Liver (tissue), 9 donors: ENCODE results near the gene IL37. TPM values are rescaled to one million over a fixed set of nuclear protein-coding genes. Genes with fewer than 3 reads are reported as not detected.

Experiments
- DNase-seq: peaks from one replicate; pipeline ENCODE4 v3.0.0-alpha.2; 2017; ENCODE audit warnings: low spot score
- H3K27ac ChIP-seq, 2 donors: one replicate each; pipeline ENCODE4 v1.7.0; 2013; ENCODE audit warnings: inconsistent platforms in 2 of 2, low read length in 2 of 2, control low read depth in 1 of 2, low read depth in 1 of 2, mild to moderate bottlenecking in 1 of 2
- H3K27me3 ChIP-seq, 4 donors: one replicate each; pipeline versions ENCODE4 v1.6.1 to v1.7.0; 2013; ENCODE audit warnings: low read length in 3 of 4, inconsistent platforms in 1 of 4, mild to moderate bottlenecking in 1 of 4, moderate library complexity in 1 of 4; ENCODE audit not compliant: control insufficient read depth in 4 of 4, insufficient read depth in 4 of 4
- H3K36me3 ChIP-seq, 4 donors: one replicate each; pipeline versions ENCODE4 v1.6.1 to v1.7.0; 2013; ENCODE audit warnings: low read length in 3 of 4, mild to moderate bottlenecking in 3 of 4, low read depth in 1 of 4, moderate library complexity in 1 of 4; ENCODE audit not compliant: control insufficient read depth in 4 of 4, insufficient read depth in 3 of 4
- H3K4me1 ChIP-seq, 4 donors: one replicate each; pipeline versions ENCODE4 v1.6.1 to v1.7.0; 2013; ENCODE audit warnings: low read length in 3 of 4, mild to moderate bottlenecking in 3 of 4, moderate library complexity in 1 of 4; ENCODE audit not compliant: control insufficient read depth in 4 of 4, insufficient read depth in 4 of 4
- H3K4me3 ChIP-seq, 3 donors: one replicate each; pipeline versions ENCODE4 v1.6.1 to v1.7.0; 2013; ENCODE audit warnings: low read length in 3 of 3, control low read depth in 1 of 3, low read depth in 1 of 3, mild to moderate bottlenecking in 1 of 3
- H3K9ac ChIP-seq, 2 donors: one replicate each; pipeline ENCODE4 v1.7.0; 2013; ENCODE audit warnings: low read length in 2 of 2, mild to moderate bottlenecking in 2 of 2, moderate library complexity in 2 of 2, control low read depth in 1 of 2, low read depth in 1 of 2
- H3K9me3 ChIP-seq, 4 donors: one replicate each; pipeline versions ENCODE4 v1.6.1 to v1.7.0; 2013; ENCODE audit warnings: low read length in 3 of 4; ENCODE audit not compliant: control insufficient read depth in 4 of 4
- FOXA1 ChIP-seq: IDR thresholded peaks from 2 replicates; pipeline ENCODE4 v1.6.1; 2016; ENCODE audit warnings: antibody characterized with exemption
- FOXA2 ChIP-seq: IDR thresholded peaks from 2 replicates; pipeline ENCODE4 v1.6.1; 2016; ENCODE audit warnings: antibody characterized with exemption
- GABPA ChIP-seq, 2 donors: IDR thresholded peaks in 1 of 2; conservative IDR thresholded peaks in 1 of 2; 2 replicates each; pipeline ENCODE4 v1.6.1; 2016; ENCODE audit warnings: antibody characterized with exemption in 2 of 2, mild to moderate bottlenecking in 1 of 2, moderate library complexity in 1 of 2
- HNF4G ChIP-seq: IDR thresholded peaks from 2 replicates; pipeline ENCODE4 v1.6.1; 2016; ENCODE audit warnings: antibody characterized with exemption
- JUND ChIP-seq, 2 donors: IDR thresholded peaks; 2 replicates each; pipeline ENCODE4 v1.6.1; 2016; ENCODE audit warnings: antibody characterized with exemption in 2 of 2
- NR2F2 ChIP-seq: IDR thresholded peaks from 2 replicates; pipeline ENCODE4 v1.6.1; 2016; ENCODE audit warnings: antibody characterized with exemption
- RAD21 ChIP-seq, 2 donors: IDR thresholded peaks; 2 replicates each; pipeline ENCODE4 v1.6.1; 2016; ENCODE audit warnings: antibody characterized with exemption in 2 of 2, mild to moderate bottlenecking in 2 of 2
- RXRA ChIP-seq, 2 donors: IDR thresholded peaks; 2 replicates each; pipeline ENCODE4 v1.6.1; 2017 to 2018; ENCODE audit warnings: antibody characterized with exemption in 2 of 2, mild to moderate bottlenecking in 1 of 2
- SP1 ChIP-seq: IDR thresholded peaks from 2 replicates; pipeline ENCODE4 v1.6.1; 2018; ENCODE audit warnings: antibody characterized with exemption, mild to moderate bottlenecking
- TAF1 ChIP-seq: conservative IDR thresholded peaks from 2 replicates; pipeline ENCODE4 v1.6.1; 2016; ENCODE audit warnings: antibody characterized with exemption, mild to moderate bottlenecking
- WGBS: extraction: QIAGEN DNeasy Blood & Tissue Kit; methylation state at CpG from one replicate; pipeline ENCODE4 v1.1.7; 2013; 5-methylcytosine and 5-hydroxymethylcytosine counted together
- polyA plus RNA-seq, 2 donors: library from polyadenylated mRNA; stranded (reverse) in 1 of 2; unstranded in 1 of 2; fragments of 200-250 nt in 1 of 2; fragments of >200 nt in 1 of 2; fragmentation: Nextera tagmentation in 1 of 2; extraction: Ambion mirVana in 1 of 2; gene quantifications; one replicate each; pipeline versions ENCODE4 v1.2.1 to v1.2.3, GENCODE V29; 2013 to 2015
- total RNA-seq, 2 donors: library from RNA; depleted of rRNA; stranded (reverse); fragments of >200 nt; gene quantifications; one replicate each; pipeline ENCODE4 v1.2.3, GENCODE V29; 2014
- TF ChIP-seq, protein P1 (sequence below): fragments of 150-350 bp; IDR thresholded peaks from 2 replicates; pipeline ENCODE4 v1.5.1; 2017; ENCODE audit warnings: improper control_type of control experiment, low read depth, low read length; ENCODE audit not compliant: missing input control
- TF ChIP-seq, protein P2 (sequence below): IDR thresholded peaks from 2 replicates; pipeline ENCODE4 v1.6.1; 2016; ENCODE audit warnings: antibody characterized with exemption
- TF ChIP-seq, protein P3 (sequence below): IDR thresholded peaks from 2 replicates; pipeline ENCODE4 v1.6.1; 2016; ENCODE audit warnings: antibody characterized with exemption
- TF ChIP-seq, protein P4 (sequence below): IDR thresholded peaks from 2 replicates; pipeline ENCODE4 v1.6.1; 2016; ENCODE audit warnings: antibody characterized with exemption, mild to moderate bottlenecking
- TF ChIP-seq, protein P5 (sequence below): IDR thresholded peaks from 2 replicates; pipeline ENCODE4 v1.6.1; 2016; ENCODE audit warnings: antibody characterized with exemption
- donor health status: healthy.
- donor health status: healthy.
- donor health status: healthy.
- donor health status: healthy.
- donor health status: healthy.

IL37 gene
- total and polyA plus RNA-seq, 4 donors = not detected

DNA sequence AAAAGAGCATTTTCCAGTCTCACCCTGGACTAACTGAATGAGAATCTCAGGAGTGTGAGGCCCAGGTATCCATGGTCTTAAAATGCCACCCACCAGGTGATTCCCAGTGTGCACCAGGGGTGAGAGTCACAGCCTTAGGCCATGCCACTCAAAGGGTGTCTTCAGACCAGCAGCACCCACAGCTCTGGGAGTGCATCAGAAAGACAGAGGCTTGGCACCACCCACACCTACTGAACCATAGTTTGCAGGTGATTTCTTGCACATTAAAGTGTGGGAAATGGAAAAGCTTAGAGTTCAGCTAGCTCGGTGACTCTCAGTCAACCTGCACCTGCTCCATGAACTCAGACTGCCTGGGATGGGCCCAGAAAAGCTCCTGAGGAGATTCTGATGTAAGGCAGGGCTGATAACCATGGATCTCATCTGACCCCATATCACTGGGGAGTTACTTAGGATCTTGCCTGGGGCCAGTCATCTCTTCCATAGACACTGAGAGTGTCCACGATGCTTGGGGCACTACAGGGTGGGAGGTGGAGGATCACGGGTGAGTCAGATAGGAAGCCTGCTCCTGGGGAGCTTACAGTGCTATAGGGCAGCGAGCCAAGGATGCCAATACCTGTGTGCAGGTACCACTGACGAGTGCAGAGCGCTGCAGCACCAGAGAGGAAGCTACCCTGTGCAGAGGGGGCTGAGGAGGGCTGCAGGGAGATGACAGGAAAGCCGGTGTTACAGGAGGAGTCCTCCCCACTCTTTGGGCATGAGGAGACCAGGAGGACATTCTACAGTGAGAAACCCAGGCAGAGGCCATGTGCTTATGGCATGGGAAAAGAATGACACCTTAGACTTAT is 4.6 kb downstream of the IL37 start:
- H3K9me3 ChIP-seq = no peaks in the 10 kb centered on the region
- H3K36me3 ChIP-seq = no peaks in the 10 kb centered on the region
- WGBS = 79% methylated on average over 7 of the region's 7 CpGs
- no peak overlapping the region for H3K27ac ChIP-seq
- no peak for DNase-seq
- H3K4me1 ChIP-seq = no peaks in the 10 kb centered on the region
- no peaks in the 10 kb centered on the region for H3K27me3 ChIP-seq
- H3K9ac ChIP-seq = no peak overlapping the region
- H3K4me3 ChIP-seq = no peak overlapping the region
- TF ChIP-seq, protein P1, sequence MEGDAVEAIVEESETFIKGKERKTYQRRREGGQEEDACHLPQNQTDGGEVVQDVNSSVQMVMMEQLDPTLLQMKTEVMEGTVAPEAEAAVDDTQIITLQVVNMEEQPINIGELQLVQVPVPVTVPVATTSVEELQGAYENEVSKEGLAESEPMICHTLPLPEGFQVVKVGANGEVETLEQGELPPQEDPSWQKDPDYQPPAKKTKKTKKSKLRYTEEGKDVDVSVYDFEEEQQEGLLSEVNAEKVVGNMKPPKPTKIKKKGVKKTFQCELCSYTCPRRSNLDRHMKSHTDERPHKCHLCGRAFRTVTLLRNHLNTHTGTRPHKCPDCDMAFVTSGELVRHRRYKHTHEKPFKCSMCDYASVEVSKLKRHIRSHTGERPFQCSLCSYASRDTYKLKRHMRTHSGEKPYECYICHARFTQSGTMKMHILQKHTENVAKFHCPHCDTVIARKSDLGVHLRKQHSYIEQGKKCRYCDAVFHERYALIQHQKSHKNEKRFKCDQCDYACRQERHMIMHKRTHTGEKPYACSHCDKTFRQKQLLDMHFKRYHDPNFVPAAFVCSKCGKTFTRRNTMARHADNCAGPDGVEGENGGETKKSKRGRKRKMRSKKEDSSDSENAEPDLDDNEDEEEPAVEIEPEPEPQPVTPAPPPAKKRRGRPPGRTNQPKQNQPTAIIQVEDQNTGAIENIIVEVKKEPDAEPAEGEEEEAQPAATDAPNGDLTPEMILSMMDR = no peak
- TF ChIP-seq, protein P2, sequence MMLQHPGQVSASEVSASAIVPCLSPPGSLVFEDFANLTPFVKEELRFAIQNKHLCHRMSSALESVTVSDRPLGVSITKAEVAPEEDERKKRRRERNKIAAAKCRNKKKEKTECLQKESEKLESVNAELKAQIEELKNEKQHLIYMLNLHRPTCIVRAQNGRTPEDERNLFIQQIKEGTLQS = no peak
- TF ChIP-seq FOXA2 (no peak), HNF4G (no peak), TAF1 (no peak), RAD21 (IDR thresholded peaks at IDR 0.05) (no peak), FOXA1 (no peak), SP1 (no peak), GABPA (IDR thresholded peaks at IDR 0.05 in 1 of 2, conservative IDR thresholded peaks at IDR 0.05 in 1 of 2) (no peak), NR2F2 (no peak), RXRA (IDR thresholded peaks at IDR 0.05) (no peak), JUND (IDR thresholded peaks at IDR 0.05) (no peak)
- TF ChIP-seq, protein P3, sequence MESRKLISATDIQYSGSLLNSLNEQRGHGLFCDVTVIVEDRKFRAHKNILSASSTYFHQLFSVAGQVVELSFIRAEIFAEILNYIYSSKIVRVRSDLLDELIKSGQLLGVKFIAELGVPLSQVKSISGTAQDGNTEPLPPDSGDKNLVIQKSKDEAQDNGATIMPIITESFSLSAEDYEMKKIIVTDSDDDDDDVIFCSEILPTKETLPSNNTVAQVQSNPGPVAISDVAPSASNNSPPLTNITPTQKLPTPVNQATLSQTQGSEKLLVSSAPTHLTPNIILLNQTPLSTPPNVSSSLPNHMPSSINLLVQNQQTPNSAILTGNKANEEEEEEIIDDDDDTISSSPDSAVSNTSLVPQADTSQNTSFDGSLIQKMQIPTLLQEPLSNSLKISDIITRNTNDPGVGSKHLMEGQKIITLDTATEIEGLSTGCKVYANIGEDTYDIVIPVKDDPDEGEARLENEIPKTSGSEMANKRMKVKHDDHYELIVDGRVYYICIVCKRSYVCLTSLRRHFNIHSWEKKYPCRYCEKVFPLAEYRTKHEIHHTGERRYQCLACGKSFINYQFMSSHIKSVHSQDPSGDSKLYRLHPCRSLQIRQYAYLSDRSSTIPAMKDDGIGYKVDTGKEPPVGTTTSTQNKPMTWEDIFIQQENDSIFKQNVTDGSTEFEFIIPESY = no peak
- TF ChIP-seq, protein P4, sequence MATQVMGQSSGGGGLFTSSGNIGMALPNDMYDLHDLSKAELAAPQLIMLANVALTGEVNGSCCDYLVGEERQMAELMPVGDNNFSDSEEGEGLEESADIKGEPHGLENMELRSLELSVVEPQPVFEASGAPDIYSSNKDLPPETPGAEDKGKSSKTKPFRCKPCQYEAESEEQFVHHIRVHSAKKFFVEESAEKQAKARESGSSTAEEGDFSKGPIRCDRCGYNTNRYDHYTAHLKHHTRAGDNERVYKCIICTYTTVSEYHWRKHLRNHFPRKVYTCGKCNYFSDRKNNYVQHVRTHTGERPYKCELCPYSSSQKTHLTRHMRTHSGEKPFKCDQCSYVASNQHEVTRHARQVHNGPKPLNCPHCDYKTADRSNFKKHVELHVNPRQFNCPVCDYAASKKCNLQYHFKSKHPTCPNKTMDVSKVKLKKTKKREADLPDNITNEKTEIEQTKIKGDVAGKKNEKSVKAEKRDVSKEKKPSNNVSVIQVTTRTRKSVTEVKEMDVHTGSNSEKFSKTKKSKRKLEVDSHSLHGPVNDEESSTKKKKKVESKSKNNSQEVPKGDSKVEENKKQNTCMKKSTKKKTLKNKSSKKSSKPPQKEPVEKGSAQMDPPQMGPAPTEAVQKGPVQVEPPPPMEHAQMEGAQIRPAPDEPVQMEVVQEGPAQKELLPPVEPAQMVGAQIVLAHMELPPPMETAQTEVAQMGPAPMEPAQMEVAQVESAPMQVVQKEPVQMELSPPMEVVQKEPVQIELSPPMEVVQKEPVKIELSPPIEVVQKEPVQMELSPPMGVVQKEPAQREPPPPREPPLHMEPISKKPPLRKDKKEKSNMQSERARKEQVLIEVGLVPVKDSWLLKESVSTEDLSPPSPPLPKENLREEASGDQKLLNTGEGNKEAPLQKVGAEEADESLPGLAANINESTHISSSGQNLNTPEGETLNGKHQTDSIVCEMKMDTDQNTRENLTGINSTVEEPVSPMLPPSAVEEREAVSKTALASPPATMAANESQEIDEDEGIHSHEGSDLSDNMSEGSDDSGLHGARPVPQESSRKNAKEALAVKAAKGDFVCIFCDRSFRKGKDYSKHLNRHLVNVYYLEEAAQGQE = no peak
- TF ChIP-seq, protein P5, sequence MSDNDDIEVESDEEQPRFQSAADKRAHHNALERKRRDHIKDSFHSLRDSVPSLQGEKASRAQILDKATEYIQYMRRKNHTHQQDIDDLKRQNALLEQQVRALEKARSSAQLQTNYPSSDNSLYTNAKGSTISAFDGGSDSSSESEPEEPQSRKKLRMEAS = no peak
